Measurements from ENCODE around the gene ANK3. TPM values are rescaled to one million over a fixed set of nuclear protein-coding genes. Genes with fewer than 3 reads are reported as not detected.

Gene ANK3
- total and polyA plus RNA-seq, 2 donors (not counting 3 experiments of a cell fraction or from before 2014, with no cell fraction given): 0.88 to 8.5 TPM

GRCh38 chr10:60258429-60258797, 131.3 kb downstream of the ANK3 start:
- no peaks in the 10 kb centered on the region for H3K36me3 ChIP-seq (ENCODE audit: control insufficient read depth in 2 of 2, extremely low read depth in 1 of 2, insufficient read depth in 2 of 2, low read length in 2 of 2)
- no TSS peak for BruUV-seq (replicated peaks)
- intact Hi-C loops (cut with micrococcal nuclease): no loop called here
- DNase-seq (ENCODE audit: low read depth, low spot score) (no peak), FAIRE-seq (no peak)
- no peak overlapping the region for H3K4me2 ChIP-seq (ENCODE audit: insufficient read depth, low read length)
- no peaks in the 10 kb centered on the region for H3K4me1 ChIP-seq (ENCODE audit: control insufficient read depth, extremely low read depth, insufficient read depth, low read length)
- no peak for TF ChIP-seq GATA2 (IDR thresholded peaks at IDR 0.05; ENCODE audit: insufficient read depth, insufficient read length, low read depth, low read length)
- TF ChIP-seq POLR2A (IDR thresholded peaks at IDR 0.05; ENCODE audit: low read depth, low read length): no peak
- no peak for TF ChIP-seq MAX (IDR thresholded peaks at IDR 0.05; ENCODE audit: insufficient read depth, insufficient read length)
- no peak for TF ChIP-seq CTCF (IDR thresholded peaks at IDR 0.05; ENCODE audit: extremely low read depth in 1 of 2, insufficient read depth in 1 of 2, low read depth in 1 of 2, low read length in 2 of 2)
- no peak for TF ChIP-seq EZH2 (IDR thresholded peaks at IDR 0.05; ENCODE audit: borderline replicate concordance, low read depth, low read length, severe bottlenecking)
- H4K20me1 ChIP-seq (replicated peaks; ENCODE audit: control insufficient read depth, extremely low read depth, insufficient read depth, low read length): no peaks in the 10 kb centered on the region
- dilution Hi-C loops (cut with MboI; ENCODE audit: extremely low pct_ligation_motif_present, low sequenced_read_pairs): no loop called here
- no peak overlapping the region for H3K27ac ChIP-seq (ENCODE audit: insufficient read depth, low read depth, low read length)
- ChIA-PET POLR2A (no interaction called here), CTCF (interaction anchor here (1.6 kb wide), 1 partner anchor 49 kb away, joined by 4 read pairs; no protein-coding TSS in a partner anchor)
- H3K4me3 ChIP-seq (replicated peaks in 1 of 3; ENCODE audit: insufficient read depth in 1 of 3, low read depth in 1 of 3, low read length in 3 of 3): no peak overlapping the region
- no peaks in the 10 kb centered on the region for H3K79me2 ChIP-seq (ENCODE audit: control insufficient read depth, insufficient read depth, low read length)
- no peaks in the 10 kb centered on the region for H3K9me3 ChIP-seq (replicated peaks; ENCODE audit: control insufficient read depth, insufficient read depth, low read length)
- H3K9me1 ChIP-seq (replicated peaks; ENCODE audit: control insufficient read depth, extremely low read depth, insufficient read depth, low read length): no peaks in the 10 kb centered on the region
- H2AFZ ChIP-seq (ENCODE audit: low read depth, low read length): no peak overlapping the region
- no peak overlapping the region for H3K9ac ChIP-seq (replicated peaks; ENCODE audit: extremely low read depth, insufficient read depth, low read length)
- H3K27me3 ChIP-seq (ENCODE audit: control insufficient read depth in 2 of 2, insufficient read depth in 2 of 2, low read length in 2 of 2): no peaks in the 10 kb centered on the region
